ENCODE results near the gene LSM7. TPM values are rescaled to one million over a fixed set of nuclear protein-coding genes. Genes with fewer than 3 reads are reported as not detected.

Gene LSM7
- total RNA-seq, result 100 to 1,000 TPM in 1 of 4 donors, 10 to 100 TPM in 3; 71.2 to 106 (median 87.5) TPM

DNA sequence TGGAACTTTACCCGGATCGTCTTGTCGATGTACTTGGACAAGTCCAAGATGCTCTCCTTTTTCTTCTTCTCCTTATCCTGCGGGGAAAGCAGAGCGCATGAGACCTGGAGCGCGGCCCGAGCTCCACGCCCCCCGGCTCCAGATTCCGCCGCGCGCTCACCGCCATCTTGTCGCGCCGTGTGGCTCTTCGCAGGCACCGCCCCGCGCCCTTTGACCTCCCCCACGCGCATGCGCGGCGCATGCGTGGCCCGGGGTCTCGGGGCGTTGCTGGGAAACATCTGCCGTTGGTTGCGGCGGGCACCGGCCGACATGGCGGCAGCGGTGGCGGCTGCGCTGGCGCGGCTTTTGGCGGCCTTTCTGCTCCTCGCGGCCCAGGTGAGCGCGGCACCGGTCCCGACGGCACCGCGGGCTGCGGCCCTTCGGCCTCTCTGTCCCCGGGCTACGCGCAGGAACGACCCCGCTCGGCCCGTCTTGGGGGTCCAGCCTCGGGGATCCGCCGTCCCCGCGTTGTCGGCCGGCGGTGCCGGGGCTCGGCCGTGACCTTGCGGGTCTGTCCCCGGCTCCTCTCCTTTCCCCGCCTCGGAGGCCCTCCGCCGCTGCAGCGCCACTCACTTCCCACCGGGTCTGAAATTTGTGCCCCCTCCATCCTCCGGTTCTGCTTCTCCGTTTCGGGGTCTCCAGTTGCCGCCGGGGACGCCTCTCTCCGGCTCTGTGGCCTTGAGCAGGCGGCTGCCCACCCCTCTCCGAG lies at the start of gene LSM7, which contains the start of gene SPPL2B:
Gene LSM7, minus strand, starts transcription at position 186 of the 748 bp plus-strand sequence. Its CDS starts 20 bp downstream, at position 166.
Gene SPPL2B, plus strand, starts transcription at position 284 of the 748 bp plus-strand sequence. Its CDS starts 26 bp downstream, at position 310.
- Histone ChIP-seq H3K4me1 (peaks cover 65% of the 10 kb centered on the region), H3K27ac (peak within 1 kb of the TSS; percentile 64), H3K9me3 (no peaks in the 10 kb centered on the region), H3K4me3 (peak within 1 kb of the TSS; percentile 76), H3K27me3 (no peaks in the 10 kb centered on the region), H3K36me3 (peaks cover 25% of the 10 kb centered on the region)
- WGBS, result 0% methylated on average over 9 of the region's 89 CpGs
- TF ChIP-seq POLR2AphosphoS5 (IDR thresholded peaks at IDR 0.05) (peak; percentile 45 to 71 (median 63)), CTCF (IDR thresholded peaks at IDR 0.05) (no peak), POLR2A (IDR thresholded peaks at IDR 0.05) (peak in 1 of 2 donors; percentile 66)
- peak; percentile 93 to 94 for DNase-seq (ENCODE audit: low spot score in 2 of 2)

- no peaks in the 10 kb centered on the region for H3K4me1 ChIP-seq
- no peaks in the 10 kb centered on the region for H3K9me3 ChIP-seq
- DNase-seq (ENCODE audit: low spot score in 2 of 2), result no peak
- H3K4me3 ChIP-seq, result no peak overlapping the region
- TF ChIP-seq POLR2A (IDR thresholded peaks at IDR 0.05) (no peak), CTCF (IDR thresholded peaks at IDR 0.05) (no peak), EP300 (IDR thresholded peaks at IDR 0.05) (no peak), POLR2AphosphoS5 (IDR thresholded peaks at IDR 0.05) (no peak)
- WGBS, result 80% methylated on average over 15 of the region's 15 CpGs
- no peaks in the 10 kb centered on the region for H3K36me3 ChIP-seq
- peaks cover 3% of the 10 kb centered on the region for H3K27me3 ChIP-seq
- H3K27ac ChIP-seq, result no peak overlapping the region
Measured at GRCh38 chr19:2376784-2377519, 48.6 kb upstream of the LSM7 start.

DNA sequence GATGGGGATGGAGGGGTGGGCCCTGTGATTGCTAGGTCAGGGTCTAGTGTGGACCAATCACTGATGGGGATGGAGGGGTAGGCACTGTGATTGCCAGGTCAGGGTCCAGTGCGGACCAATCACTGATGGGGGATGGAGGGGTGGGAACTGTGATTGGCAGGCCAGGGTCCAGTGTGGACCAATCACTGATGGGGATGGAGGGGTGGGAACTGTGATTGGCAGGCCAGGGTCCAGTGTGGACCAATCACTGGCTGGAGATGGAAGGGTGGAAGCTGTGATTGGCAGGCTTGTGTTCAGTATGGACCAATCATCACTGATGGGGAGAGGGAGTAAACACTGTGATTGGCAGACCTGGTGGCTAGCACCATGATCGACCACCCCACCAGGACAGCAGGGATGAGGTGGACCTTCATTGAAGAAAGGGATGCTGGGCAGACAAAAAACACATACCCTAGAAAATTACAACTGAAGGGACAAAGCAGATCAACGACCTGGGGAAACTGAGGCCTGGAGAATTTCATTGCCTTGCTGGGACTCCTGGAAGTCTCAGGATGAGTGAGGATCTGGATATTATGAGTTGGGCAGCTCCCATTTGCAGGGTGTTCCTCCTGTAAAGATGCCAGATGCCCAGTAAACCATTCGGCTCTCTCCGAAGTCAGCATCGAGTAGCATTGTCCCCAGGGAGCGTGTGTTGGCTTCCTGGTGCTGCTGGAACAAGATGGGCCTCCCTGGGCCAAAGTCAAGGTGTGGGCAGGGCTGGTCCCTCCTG lies 47.2 kb upstream of the LSM7 start:
- TF ChIP-seq POLR2A (IDR thresholded peaks at IDR 0.05) (no peak), POLR2AphosphoS5 (IDR thresholded peaks at IDR 0.05) (no peak)

DNA sequence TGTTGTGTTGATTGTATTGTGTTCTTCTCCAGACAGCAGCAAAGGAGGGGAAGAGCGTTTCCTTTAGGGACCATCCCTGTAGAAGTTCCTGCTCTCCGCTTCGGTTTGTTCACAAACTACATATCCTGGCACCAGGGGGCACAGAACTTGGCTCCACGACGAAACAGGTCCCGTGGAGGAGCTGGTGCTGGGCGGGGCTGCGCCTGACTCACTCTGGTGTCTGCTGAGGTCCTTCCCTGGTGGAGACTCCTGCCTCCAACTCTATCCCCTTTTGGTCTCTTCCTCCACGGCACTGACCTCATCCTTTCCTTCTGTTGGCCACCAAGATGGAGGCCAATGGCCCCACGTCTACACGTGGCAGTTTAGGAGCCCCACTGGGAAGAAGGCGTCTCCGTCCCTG lies 46.4 kb upstream of the LSM7 start:
- Histone ChIP-seq H3K9me3 (no peaks in the 10 kb centered on the region), H3K27me3 (peaks cover 17% of the 10 kb centered on the region)
- 76% methylated on average over 13 of the region's 13 CpGs for WGBS

More for the DNA sequence above, 47.2 kb upstream of the LSM7 start:
- H3K9me3 ChIP-seq, result no peaks in the 10 kb centered on the region
- H3K27ac ChIP-seq, result no peak overlapping the region
- H3K36me3 ChIP-seq, result no peaks in the 10 kb centered on the region
- H3K4me3 ChIP-seq, result no peak overlapping the region
- no peak for DNase-seq (ENCODE audit: low spot score in 2 of 2)
- peaks cover 15% of the 10 kb centered on the region for H3K27me3 ChIP-seq
- H3K4me1 ChIP-seq, result no peaks in the 10 kb centered on the region
- WGBS, result 82% methylated on average over 6 of the region's 7 CpGs

More for the DNA sequence above, 46.4 kb upstream of the LSM7 start:
- Histone ChIP-seq H3K27ac (no peak overlapping the region), H3K4me1 (no peaks in the 10 kb centered on the region), H3K36me3 (no peaks in the 10 kb centered on the region), H3K4me3 (no peak overlapping the region)
- no peak for DNase-seq (ENCODE audit: low spot score in 2 of 2)
- no peak for TF ChIP-seq EP300 (IDR thresholded peaks at IDR 0.05)
- TF ChIP-seq POLR2A (IDR thresholded peaks at IDR 0.05), result no peak
- no peak for TF ChIP-seq POLR2AphosphoS5 (IDR thresholded peaks at IDR 0.05)
- TF ChIP-seq CTCF (IDR thresholded peaks at IDR 0.05), result no peak
